CD4-positive, alpha-beta T cell treated with Interferon gamma for 1 hour (primary cell): Measurements from ENCODE around the gene NR2F6.
A peak's percentile ranks its signal among the peaks of the same experiment; 100 is the strongest.

Experiments used
- DNase-seq: peaks from one replicate; pipeline ENCODE4 v3.0.0-alpha.2; 2020

The NR2F6 gene

GRCh38 chr19:17237747-17238706 is 7.7 kb downstream of the NR2F6 start:
- no peak for DNase-seq

GRCh38 chr19:17236811-17237543 is 8.7 kb downstream of the NR2F6 start:
- no peak for DNase-seq

GRCh38 chr19:17235971-17236777 is 9.5 kb downstream of the NR2F6 start:
- DNase-seq: no peak

- peak; percentile 73 for DNase-seq
Observed at GRCh38 chr19:17235300-17235970, 10.3 kb downstream of the NR2F6 start.

GRCh38 chr19:17234911-17235299 is 10.8 kb downstream of the NR2F6 start:
- DNase-seq: peak; percentile 43

- no peak for DNase-seq
Observed at GRCh38 chr19:17232258-17232657, 13.5 kb downstream of the NR2F6 start.

- DNase-seq: no peak
Observed at GRCh38 chr19:17229890-17230289, 15.8 kb downstream of the NR2F6 start.

GRCh38 chr19:17227798-17228367 is 17.8 kb downstream of the NR2F6 start:
- no peak for DNase-seq

- DNase-seq: peak; percentile 96
Observed at GRCh38 chr19:17226002-17226933, 19.5 kb downstream of the NR2F6 start, which contains the start of gene OCEL1. Gene OCEL1, plus strand, starts transcription at chr19:17226226. Its CDS starts 22 bp downstream, at chr19:17226248.

GRCh38 chr19:17225053-17225452 is 20.7 kb downstream of the NR2F6 start:
- no peak for DNase-seq

GRCh38 chr19:17220207-17220758 is 25.4 kb downstream of the NR2F6 start:
- peak; percentile 21 for DNase-seq

GRCh38 chr19:17219286-17219685 is 26.4 kb downstream of the NR2F6 start:
- no peak for DNase-seq

GRCh38 chr19:17216058-17216670 is 29.6 kb downstream of the NR2F6 start:
- no peak for DNase-seq

- DNase-seq: peak; percentile 89
Observed at GRCh38 chr19:17215127-17215971, 30.4 kb downstream of the NR2F6 start, which contains the start of gene USE1. Gene USE1, plus strand, starts transcription at chr19:17215357. Its CDS starts 49 bp downstream, at chr19:17215406.

GRCh38 chr19:17214508-17215126 is 31.1 kb downstream of the NR2F6 start:
- DNase-seq: no peak

- no peak for DNase-seq
Observed at GRCh38 chr19:17213334-17213733, 32.4 kb downstream of the NR2F6 start.

- DNase-seq: no peak
Observed at GRCh38 chr19:17211547-17212446, 33.9 kb downstream of the NR2F6 start.
